GM21390 (cell line): ENCODE data around the gene FXR1.
A peak's percentile ranks its signal among the peaks of the same experiment; 100 is the strongest.
"Not testable (repeated sequence)": the region's sequence is repeated elsewhere in the genome, so short reads cannot be mapped to it uniquely, and the experiment has no call there.

Experiments used
- ATAC-seq: cut with Tn5 transposase; IDR thresholded peaks from one replicate; pipeline ENCODE4 v1.9.1; 2021; ENCODE audit not compliant: unreplicated experiment

Gene FXR1

GRCh38 chr3:180932819-180933218 lies 20.3 kb downstream of the FXR1 start:
- ATAC-seq = no peak

DNA sequence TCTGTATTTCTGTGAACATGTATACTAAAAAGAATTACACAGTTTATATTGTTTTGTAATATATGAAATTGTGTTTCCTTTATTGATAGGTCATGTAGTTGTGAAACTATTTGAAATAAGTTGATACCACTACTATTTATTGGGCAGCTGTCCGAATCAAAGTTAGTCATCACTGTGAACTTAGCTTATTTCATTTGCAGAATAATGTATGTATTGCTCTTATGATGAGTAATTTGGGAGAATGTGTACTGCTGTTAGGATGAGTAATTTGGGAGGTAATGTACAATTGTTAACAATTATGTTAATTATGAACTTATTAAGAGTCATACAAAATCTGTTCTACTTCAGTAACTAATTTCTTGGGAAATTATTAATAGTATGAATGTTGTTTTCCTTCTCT lies 22.2 kb downstream of the FXR1 start:
- ATAC-seq = no peak

DNA sequence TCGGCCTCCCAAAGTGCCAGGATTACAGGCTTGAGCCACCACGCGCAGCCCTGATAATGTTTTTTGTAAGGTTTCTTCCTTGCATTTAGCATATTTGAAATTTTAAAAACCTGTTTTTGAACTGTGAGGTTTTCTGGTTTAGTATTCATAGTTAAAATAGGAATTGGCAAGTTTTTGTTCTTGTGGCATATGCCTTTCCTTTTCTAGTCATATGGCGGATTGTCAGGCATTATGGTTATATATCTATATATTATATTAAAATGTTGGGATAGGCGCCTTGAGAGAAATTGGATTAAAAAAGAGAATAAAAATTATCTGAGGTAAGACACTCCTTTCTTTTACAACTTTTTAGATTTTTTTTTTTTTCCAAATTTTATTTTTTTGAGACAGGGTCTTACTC lies 28.4 kb downstream of the FXR1 start:
- no peak for ATAC-seq

GRCh38 chr3:180947761-180948390 lies 35.4 kb downstream of the FXR1 start:
- ATAC-seq = peak; percentile 77

DNA sequence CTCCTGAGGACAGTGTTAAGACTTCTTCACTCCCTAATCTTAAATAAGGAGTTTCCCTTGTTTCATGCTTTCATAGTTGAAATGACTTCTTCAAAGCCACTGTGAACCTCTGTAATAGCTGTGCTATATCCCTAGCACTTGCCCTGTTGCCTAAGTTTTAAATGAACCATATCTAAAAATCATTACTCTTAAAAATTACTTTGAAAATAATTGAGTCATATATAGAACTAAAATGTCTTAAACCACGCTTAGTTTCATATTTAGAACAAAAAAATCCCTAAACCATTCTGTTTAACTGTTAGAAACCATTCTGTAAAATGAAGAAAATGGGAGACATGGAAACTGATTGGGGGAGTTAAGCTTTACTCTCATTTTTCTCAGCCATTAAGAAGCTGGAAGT lies 47.2 kb downstream of the FXR1 start:
- ATAC-seq = peak; percentile 42

- ATAC-seq = no peak
These were observed 48.6 kb downstream of the FXR1 start for GRCh38 chr3:180961087-180961486.

GRCh38 chr3:180961552-180961951 lies 49.1 kb downstream of the FXR1 start:
- ATAC-seq = no peak

- ATAC-seq = no peak
These were observed 50.1 kb downstream of the FXR1 start for GRCh38 chr3:180962530-180962929.

DNA sequence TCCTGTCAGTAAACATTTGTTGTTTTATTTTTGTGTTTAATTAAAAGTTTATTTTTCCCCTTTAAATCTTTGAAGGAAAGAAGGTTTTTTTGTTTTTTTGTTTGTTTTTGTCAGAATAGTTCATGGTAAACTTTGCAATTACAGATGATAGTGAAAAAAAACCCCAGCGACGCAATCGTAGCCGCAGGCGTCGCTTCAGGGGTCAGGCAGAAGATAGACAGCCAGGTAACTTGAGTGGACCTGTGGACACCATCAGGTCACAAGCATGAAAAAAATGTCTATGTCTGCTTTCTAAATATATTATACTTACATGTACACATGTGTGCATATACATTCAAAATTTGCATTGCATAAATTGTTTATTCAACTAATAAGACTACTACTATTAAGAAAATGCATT lies 58.5 kb downstream of the FXR1 start:
- ATAC-seq = no peak

DNA sequence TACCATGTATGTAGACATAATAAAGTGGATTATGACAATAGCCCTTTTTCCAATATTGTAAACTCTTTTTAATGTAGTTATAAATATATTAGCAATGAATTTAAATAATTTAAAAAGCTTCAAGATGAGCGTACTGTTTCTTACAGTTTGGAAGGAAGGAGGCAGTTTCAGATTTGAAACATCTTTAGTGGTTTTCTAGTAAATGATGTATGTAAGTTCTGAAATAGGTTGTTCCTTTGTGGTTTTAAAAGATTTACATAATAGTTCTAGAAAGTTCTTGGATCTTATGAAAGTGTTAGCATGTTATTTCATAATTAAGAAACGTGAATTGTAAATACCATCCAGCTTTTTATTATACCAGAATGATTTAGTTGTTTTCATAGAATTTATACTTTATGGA lies 61.1 kb downstream of the FXR1 start:
- peak; percentile 72 for ATAC-seq

GRCh38 chr3:180974286-180974685 lies 61.8 kb downstream of the FXR1 start:
- no peak for ATAC-seq

DNA sequence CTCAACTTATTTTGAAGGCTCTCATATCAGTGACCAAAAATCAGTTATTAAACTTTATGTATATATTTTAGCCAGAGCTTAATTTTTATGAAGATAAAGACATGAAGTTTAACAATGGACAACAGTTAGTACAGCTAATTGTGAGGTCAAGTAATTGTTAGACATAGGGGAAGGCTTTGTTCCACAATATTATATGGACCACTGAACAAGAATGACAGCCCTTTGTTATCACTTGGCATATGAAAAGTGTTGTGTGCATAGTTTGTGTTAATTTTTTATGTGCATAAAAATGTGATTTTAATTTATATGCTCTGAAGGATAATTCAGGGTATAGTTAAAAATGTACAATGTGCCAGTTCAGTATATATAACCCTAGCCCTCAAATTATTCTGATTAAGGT lies 65.0 kb downstream of the FXR1 start:
- no peak for ATAC-seq

DNA sequence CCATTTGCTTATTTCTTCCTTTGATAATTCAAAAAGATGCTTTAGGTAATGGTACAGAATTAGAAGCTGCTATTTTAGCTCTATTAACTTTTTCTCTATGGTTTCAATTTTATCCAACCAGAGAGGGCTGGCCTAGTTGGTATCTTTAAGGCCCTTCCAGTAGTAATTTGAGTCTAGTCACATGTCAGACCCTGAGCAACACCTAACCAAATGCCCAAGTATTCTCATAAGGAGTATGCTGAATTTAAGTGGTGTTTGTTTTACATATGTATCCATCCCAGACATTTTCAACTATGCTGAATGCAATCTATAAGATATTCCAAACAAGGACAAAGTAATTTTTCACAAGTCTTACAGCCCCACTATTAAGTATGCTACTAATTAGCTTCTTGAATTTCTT lies 67.5 kb downstream of the FXR1 start:
- no peak for ATAC-seq

- ATAC-seq = no peak
These were observed 68.1 kb downstream of the FXR1 start for GRCh38 chr3:180980611-180981010.

DNA sequence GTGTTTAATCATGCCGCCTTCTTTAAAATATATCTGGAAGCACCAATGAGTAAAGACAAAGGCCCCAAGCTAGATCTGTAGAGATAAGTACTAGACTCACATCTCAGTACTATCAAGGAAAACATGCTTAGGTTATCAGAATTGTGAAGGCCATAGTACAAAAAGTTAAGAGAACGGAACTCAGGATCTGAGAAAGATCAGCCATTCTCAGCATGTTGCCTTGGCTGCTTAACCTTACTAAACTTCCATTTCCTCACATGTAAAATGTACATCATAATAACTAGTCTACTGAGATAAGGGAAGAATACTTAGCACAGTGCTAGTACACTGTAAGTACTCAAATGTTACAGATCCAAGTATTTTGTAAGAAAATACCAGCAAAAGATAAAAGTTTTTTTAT lies 69.4 kb downstream of the FXR1 start:
- no peak for ATAC-seq

DNA sequence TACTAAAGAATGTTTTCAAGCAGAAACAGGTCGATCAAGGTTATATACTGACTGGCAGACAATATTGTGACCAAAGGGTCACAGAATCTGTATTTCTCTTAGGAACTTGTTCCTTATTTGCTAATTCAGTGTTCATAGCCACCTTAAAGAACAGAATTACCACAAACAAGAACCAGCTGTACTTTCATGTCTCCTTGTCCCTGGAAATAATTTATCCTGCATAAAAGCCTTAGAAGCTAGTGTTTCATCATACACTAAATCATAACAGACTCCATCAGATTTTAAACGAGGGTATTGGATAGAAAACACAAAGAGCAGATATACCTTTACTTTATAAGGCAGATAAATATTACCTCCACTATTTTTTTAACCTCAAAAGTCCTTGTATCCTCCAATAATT lies 70.7 kb downstream of the FXR1 start:
- no peak for ATAC-seq

- not testable (repeated sequence) for ATAC-seq
These were observed 73.9 kb downstream of the FXR1 start for GRCh38 chr3:180986366-180986765.

DNA sequence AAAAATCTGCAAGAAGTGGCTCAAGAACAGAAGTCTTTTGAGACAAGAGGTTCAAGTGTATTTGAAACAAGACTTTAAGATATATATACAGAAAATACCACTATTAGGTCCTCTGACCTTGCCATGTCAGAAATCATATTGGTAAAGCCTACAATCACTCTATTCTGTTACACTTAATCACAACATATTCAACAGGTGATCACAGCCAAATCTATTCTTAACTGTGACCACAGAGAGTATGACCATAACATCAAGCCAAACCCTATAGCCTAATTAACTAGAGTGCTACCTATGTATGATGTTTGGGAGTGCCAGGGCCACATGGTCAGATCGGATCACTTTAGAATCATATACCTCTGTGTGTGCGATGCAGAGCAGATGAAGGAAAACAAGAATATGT lies 74.9 kb downstream of the FXR1 start:
- no peak for ATAC-seq

- ATAC-seq = peak; percentile 95
These were observed 77.1 kb downstream of the FXR1 start, which contains the start of gene DNAJC19 for GRCh38 chr3:180989291-180990163. Gene DNAJC19, minus strand, starts transcription at chr3:180989736. Its CDS starts 134 bp downstream, at chr3:180989602.

DNA sequence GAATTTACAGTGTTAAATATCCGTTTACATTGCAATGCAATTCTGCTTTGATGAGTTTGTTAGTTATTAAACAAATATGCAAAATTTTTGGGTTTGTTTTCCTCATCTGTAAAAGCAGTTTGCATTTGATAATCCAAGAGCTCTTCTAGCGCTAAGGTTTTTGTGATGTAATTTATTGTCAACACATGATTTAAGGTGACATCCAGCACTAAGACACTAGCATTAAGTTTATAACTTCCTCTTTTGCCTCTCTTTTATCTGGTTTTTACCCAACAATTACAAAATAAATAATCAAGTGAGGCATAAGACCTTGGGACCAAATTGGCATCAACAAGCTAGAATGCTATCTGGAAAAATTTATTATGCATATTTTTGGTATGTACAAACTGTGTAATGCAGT lies 78.0 kb downstream of the FXR1 start:
- ATAC-seq = no peak

DNA sequence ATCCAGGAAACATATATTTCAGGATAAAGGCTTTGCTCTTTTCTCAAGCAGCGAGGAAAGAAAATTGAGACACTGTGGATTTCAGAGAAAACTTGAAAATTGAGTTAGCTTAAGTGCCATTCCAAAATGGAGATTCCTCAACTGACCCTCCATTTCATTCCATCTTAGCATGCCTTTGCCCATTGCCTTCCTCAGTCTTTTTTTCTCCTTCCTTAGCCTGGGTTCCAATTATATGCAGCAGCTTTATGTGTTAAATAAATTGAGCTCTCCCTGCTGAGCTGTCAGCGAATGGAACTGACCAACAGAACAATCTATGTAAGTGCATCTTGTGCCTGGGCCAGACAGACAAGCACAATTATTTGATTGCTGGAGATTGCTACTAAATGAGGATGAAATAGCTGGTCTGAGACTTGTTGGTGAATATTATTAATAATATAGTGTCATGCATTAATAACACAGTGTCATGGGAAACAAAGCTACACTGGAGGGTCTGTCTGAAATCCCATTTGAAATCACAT lies 84.0 kb downstream of the FXR1 start:
- no peak for ATAC-seq

- ATAC-seq = not testable (repeated sequence)
These were observed 89.9 kb downstream of the FXR1 start for GRCh38 chr3:181002331-181002730.
